ENCODE results near the gene CFAP20. TPM values are rescaled to one million over a fixed set of nuclear protein-coding genes. Genes with fewer than 3 reads are reported as not detected.

Gene CFAP20
- total RNA-seq, 1 donor from 2014 or later, result 82.7 TPM

Other genes with a start within 250 kb of the CFAP20 start
- not detected in 2 replicates for gene CNGB1, start 158.3 kb downstream of the CFAP20 start, total RNA-seq
- gene ZNF319, start 128.7 kb downstream of the CFAP20 start, total RNA-seq, result 3.4 and 6.0 TPM in 2 replicates
- 57.3 and 128 TPM in 2 replicates for gene USB1, start 128.0 kb downstream of the CFAP20 start, total RNA-seq
- gene MMP15, start 103.6 kb downstream of the CFAP20 start, total RNA-seq, result 24.2 and 32.3 TPM in 2 replicates
- gene CSNK2A2, start 68.7 kb upstream of the CFAP20 start, total RNA-seq, result 47.5 and 97.2 TPM in 2 replicates
- not detected in 2 replicates for gene PRSS54, start 165.6 kb upstream of the CFAP20 start, total RNA-seq

All from dermis blood vessel endothelial cell (primary cell).